GM18861 (cell line): ENCODE measurements around the gene CDK6.

Experiments used
- ATAC-seq: cut with Tn5 transposase; IDR thresholded peaks from one replicate; pipeline ENCODE4 v1.9.1; 2021; ENCODE audit not compliant: unreplicated experiment

The CDK6 gene

GRCh38 chr7:92685136-92686042 is 151.0 kb downstream of the CDK6 start:
- no peak for ATAC-seq

- no peak for ATAC-seq
Measured at GRCh38 chr7:92684274-92684673, 152.1 kb downstream of the CDK6 start.

DNA sequence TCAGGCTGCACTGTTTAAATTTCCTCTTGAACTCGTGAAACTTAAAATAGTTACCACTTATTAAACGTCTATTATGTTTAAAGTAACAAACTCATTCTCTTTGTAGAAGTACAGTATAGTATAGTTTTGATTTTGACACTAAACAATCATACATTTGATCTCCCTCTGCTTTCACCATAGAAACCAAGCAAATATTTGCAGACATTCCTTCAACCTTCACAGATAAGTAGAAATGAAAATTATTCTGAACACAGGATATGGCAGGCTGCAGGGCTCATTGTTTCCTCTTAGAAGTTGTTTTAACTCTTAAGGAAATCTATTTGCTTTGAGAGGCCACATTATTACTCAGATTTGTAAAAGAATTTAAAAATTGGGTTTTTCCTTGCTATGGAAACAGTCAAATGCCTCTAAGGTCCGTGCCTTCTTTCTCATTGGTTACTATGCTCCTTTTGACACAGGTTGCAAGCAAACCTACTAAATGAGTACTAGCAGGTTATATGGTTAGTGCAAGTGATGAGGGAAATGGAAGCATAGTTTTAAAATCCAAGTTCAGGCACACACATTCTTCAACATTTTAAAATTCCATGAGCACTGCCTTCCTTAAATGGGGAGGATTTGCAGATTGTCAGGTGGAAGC is 153.4 kb downstream of the CDK6 start:
- ATAC-seq = no peak

- ATAC-seq = no peak
Measured at GRCh38 chr7:92682330-92682729, 154.0 kb downstream of the CDK6 start.

DNA sequence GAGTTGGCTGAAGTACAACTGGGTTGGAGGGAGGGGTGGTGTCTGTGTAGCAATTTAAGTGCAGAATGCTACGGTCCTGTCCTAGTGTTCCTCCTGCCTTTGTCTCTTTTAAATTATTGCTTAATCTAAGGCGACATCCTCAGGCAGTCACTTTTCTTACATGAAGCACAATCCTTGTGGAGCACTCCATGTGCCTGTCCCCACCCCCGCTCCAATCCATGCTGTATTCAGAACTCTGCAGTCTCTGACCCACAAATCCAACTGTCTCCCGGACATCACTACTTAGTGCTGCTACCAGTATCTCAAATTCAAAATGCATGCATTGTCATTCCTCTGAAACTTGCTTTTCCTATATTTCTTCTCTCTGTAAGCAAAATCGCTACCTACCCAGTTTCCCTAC is 154.7 kb downstream of the CDK6 start:
- ATAC-seq = no peak

DNA sequence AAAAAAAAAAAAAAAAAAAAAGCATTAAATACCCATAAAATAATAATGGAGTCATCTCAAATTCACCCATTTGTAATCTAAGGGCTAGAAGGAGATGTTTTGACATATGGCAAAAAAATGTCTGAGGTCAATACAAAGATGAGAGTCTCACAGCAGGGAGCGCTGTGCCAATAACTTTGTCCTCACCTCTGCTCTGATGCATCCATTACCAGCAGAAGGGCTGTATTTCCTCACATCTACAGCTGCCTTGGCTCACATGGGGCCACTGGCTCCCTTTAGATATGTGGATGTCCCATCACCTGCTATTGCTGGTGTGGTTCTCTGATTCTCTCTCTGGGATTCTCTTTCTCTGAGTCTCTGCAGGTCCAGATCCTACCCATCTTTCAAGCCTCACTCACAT is 155.9 kb downstream of the CDK6 start:
- ATAC-seq = no peak

GRCh38 chr7:92678291-92678920 is 158.0 kb downstream of the CDK6 start:
- no peak for ATAC-seq

GRCh38 chr7:92674379-92674778 is 162.0 kb downstream of the CDK6 start:
- peak; percentile 59 for ATAC-seq

DNA sequence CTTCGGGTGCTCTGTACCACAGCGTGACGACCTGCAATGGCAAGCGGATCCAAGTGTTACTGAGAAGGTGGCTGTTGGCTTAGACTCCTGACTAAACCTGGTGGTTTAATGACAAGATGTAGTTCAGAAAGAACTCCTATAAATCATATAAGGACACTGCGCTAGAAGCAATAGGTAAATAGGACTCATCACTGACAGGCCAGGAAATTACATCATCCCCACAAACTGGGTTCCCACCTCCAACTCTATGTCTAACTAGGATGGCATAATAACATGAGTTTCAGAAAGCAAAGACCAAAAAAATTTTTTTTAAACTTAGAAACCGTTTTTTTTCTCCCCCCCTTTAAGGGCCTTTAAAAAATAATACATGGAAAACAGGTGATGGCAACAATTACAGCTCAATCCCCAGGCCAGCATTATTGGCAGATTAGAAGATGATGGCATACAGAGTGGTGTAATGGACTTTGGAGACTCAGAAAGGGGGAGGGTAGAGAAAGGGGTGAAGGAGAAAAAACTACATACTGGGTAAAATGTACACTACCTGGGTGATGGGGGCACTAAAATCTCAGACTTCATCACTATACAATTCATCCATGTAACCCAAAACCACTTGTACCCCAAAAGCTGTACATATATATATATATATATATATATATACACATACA is 164.7 kb downstream of the CDK6 start:
- no peak for ATAC-seq

DNA sequence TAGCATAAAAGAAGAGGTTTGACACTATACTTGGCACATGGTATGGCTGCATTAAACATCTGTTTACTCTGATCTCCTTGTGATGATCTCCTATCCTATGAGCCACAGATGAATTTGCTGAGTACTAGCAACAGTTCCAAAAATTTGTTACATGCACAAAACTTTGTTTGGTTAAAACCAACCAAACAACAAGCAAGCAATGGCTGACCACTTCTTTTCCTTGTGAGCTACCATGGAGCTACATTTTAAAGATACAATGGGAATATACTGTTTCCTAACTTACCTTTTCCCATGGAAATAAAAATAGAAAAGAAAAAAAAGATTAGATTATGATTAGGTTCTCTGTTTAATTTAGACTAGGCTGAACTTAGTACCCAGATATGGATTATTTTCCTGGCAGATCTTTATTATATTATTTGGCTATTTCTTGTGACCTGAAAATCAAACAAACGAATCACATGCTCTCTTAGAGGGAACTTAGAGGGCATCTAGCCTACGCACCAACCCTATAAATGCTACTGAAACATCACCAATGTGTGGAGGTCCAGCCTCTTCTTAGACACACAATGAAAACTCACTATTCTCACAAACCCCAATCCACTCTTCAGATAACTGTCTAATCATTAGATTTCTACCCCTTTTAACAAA is 166.0 kb downstream of the CDK6 start:
- no peak for ATAC-seq

- no peak for ATAC-seq
Measured at GRCh38 chr7:92669616-92670165, 166.7 kb downstream of the CDK6 start.

DNA sequence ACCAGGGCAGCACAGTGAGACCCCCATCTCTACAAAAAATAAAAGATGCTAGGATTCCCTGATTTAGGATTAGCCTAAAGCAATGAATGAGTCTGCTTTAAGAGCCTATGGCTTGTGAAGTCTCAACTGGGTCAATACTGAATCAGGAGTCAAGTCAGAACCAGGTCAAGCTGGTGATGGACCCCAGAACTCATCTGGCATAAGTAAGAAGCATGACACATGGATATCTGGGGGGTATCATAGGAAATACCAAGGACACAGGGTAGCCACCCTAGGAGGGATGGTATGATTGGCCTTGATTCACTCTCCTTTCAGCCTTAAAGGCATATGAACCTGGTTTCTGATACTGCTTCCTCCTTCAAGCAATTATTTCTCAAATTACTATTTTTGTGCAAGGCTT is 167.8 kb downstream of the CDK6 start:
- no peak for ATAC-seq

DNA sequence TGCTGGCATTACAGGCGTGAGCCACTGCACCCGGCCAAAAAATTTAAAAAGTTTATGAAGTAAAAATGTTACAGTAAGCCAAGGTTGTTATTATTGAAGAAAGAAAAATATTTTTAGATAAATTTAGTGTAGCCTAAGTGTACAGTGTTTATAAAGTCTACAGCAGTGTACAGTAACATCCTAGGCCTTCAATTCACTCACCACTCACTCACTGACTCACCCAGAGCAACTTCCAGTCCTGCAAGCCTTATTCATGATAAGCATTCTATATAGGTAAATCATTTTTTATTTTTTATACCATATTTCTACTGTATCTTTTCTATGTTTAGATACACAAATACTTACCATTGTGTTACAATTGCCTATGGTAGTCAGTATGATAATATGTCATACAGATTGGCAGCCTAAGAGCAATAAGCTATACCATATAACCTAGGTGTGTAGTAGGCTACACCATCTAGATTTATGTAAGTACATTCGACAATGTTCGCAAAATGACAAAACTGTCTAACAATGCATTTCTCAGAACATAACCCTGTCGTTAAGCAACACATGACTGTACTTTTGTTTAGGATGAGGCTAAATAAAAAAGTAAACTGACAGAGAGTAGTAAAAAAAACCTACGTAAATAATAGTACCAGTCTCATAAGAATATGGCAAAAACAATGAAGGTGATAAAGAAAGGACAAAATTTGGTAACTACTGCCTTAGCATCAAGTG is 168.4 kb downstream of the CDK6 start:
- ATAC-seq = no peak

DNA sequence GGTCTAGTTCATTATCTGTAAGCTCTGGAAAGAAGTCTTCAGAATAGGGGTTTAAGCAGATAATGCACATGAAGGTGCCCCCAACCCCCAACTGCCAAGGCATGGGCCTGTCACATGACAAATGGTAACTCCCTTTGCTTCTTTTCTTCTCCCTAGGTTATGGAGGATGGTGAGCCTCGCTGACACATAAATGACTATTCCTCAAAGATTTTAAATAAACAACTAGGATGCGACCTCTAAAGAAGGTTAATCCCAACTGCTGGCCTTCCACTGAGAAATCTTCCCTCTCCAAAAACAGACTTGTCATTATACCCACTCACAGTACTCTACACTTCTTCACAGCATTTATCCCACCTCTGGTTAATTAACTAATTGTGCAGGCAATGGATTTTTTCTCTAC is 170.4 kb downstream of the CDK6 start:
- ATAC-seq = no peak

DNA sequence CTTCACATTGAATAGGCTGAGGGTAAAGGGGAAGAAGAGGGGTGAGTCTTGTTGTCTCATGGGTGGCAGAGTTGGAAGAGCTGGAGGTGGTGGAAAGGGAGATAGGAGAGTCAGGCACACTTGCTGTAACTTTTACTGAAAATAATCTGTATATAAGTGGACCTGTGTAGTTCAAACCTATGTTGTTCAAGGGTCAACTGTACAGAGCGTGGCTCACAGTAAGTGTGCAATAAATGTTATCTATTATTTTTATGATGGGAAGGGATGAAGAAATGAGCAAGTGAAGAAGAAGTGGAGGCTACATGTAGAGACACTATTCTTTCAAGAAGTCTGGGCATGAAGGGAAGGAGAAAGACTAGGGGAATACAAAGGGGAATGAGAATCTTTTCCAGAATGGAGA is 174.7 kb downstream of the CDK6 start:
- no peak for ATAC-seq

DNA sequence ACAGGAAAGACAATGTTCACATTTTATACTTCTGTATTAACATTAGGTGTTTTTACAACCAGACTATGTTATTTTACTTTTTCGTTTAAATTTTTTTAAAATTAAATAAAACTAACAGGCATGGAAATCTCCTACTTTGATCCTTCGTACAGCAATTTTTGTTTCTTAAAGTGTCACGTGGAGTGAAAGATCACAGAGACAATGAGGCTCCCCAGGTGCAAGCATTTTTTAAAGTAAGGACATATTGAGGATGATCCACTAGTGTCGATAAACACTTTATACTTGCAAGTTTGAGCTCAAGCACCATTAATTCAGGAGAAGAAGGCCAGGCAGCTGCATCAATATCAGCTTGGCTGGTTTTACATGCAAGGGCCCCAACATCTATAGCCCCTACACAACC is 177.7 kb downstream of the CDK6 start:
- ATAC-seq = no peak

- no peak for ATAC-seq
Measured at GRCh38 chr7:92657391-92657790, 179.0 kb downstream of the CDK6 start.

DNA sequence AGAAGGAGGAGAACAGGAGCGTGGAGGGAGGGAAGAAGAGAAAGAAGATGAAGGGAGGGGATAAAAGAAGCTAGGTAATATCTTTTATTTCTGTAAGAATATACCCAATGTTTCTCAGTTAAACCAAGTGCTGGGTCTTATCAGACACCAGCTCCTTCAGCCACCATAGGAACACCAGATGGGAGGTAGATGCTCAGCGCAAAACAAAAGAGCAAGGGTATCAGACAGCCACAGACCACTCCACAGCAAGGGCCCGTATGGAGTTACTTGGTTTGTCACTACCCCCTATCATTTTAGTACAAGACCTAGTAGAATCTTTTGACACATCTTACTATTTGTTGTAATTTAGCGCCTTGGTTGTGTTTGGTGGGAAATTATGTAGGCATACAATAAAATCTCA is 180.3 kb downstream of the CDK6 start:
- ATAC-seq = no peak

- ATAC-seq = no peak
Measured at GRCh38 chr7:92655346-92655884, 181.0 kb downstream of the CDK6 start.

DNA sequence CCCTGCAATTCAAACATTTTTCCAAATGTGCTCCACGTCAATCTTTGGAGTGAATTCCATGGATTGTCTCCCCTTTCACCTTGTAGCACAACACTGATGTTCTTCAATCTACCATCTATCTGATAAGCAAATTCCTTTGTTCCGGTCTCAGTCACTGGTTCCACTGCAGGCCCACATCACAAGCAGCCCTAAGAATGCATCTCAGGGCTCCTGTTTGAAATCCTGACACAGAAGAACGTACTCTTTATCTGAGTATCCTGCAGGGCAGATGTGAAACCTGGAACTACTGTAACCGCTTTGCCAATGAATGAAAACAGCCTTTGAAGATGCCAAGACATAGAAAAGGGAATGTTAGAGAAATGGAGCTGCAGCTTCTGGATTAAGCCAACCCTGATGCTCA is 183.2 kb downstream of the CDK6 start:
- ATAC-seq = no peak
